K562 (cell line): Measurements from ENCODE around the gene ATF3. TPM values are rescaled to one million over a fixed set of nuclear protein-coding genes. Genes with fewer than 3 reads are reported as not detected.

Source experiments
- ARID3A ChIP-seq: IDR thresholded peaks from 2 replicates; pipeline ENCODE4 v1.6.1; 2012; ENCODE audit warnings: low read depth, low read length, improper control_type of control experiment, borderline replicate concordance
- DIDO1 ChIP-seq: fragments of 450-650 bp; IDR thresholded peaks from 2 replicates; pipeline ENCODE4 v1.6.1; 2016; ENCODE audit warnings: low read depth, missing biosample characterization, missing genetic modification characterization
- ETS2 ChIP-seq: IDR thresholded peaks from 2 replicates; pipeline ENCODE4 v1.6.1; 2016; ENCODE audit warnings: borderline replicate concordance, missing genetic modification characterization, mild to moderate bottlenecking, moderate library complexity, missing compliant biosample characterization; ENCODE audit not compliant: poor library complexity, severe bottlenecking
- FOXM1 ChIP-seq, 2 experiments: fragments of 450-650 bp in 1 of 2; sonication (generic) in 1 of 2; formaldehyde crosslinking in 1 of 2; IDR thresholded peaks; 2 replicates each; pipeline versions ENCODE4 v1.6.1 to v1.9.0; 2017 to 2022; ENCODE audit warnings: low read depth in 2 of 2, mild to moderate bottlenecking in 2 of 2, missing genetic modification reagents in 1 of 2, moderate library complexity in 1 of 2
- KDM5B ChIP-seq: fragments of 200-600 bp; sonication (generic); IDR thresholded peaks from 2 replicates; pipeline ENCODE4 v1.6.1; 2012; ENCODE audit warnings: low read depth, mild to moderate bottlenecking, moderate library complexity, low read length, control low read depth, inconsistent platforms; ENCODE audit not compliant: insufficient replicate concordance
- NR1H2 ChIP-seq: sonication (generic); formaldehyde crosslinking; IDR thresholded peaks from 2 replicates; pipeline ENCODE4 v1.4.0; 2020; ENCODE audit warnings: mild to moderate bottlenecking, missing genetic modification reagents
- PCBP1 ChIP-seq: fragments of 200-400 bp; formaldehyde crosslinking; IDR thresholded peaks from 2 replicates; pipeline ENCODE4 v1.6.1; 2018; ENCODE audit warnings: mild to moderate bottlenecking, low read depth, low read length; ENCODE audit not compliant: poor library complexity, severe bottlenecking
- PKNOX1 ChIP-seq: fragments of 450-650 bp; IDR thresholded peaks from 2 replicates; pipeline ENCODE4 v1.6.1; 2016
- PTTG1 ChIP-seq: fragments of 450-650 bp; IDR thresholded peaks from 2 replicates; pipeline ENCODE4 v1.6.1; 2016; ENCODE audit warnings: low read depth, mild to moderate bottlenecking, missing genetic modification characterization, missing compliant biosample characterization
- PYGO2 ChIP-seq: fragments of 450-650 bp; IDR thresholded peaks from 2 replicates; pipeline ENCODE4 v1.6.1; 2016; ENCODE audit warnings: mild to moderate bottlenecking, missing genetic modification characterization, moderate library complexity, missing compliant biosample characterization
- SMARCC2 ChIP-seq: fragments of 450-650 bp; IDR thresholded peaks from 2 replicates; pipeline ENCODE4 v1.6.1; 2017; ENCODE audit warnings: antibody characterized with exemption, moderate library complexity, mild to moderate bottlenecking, low read depth
- TCF3 ChIP-seq: sonication (generic); formaldehyde crosslinking; IDR thresholded peaks from 2 replicates; pipeline ENCODE4 v1.4.0; 2020; ENCODE audit warnings: mild to moderate bottlenecking, missing genetic modification reagents
- ZNF121 ChIP-seq: sonication (generic); formaldehyde crosslinking; conservative IDR thresholded peaks from 2 replicates; pipeline ENCODE4 v1.8.0; 2022; ENCODE audit warnings: missing genetic modification reagents
- ZNF140 ChIP-seq: fragments of 250-450 bp; sonication (Bioruptor Pico); IDR thresholded peaks from 2 replicates; pipeline ENCODE4 v1.8.0; 2021; ENCODE audit warnings: moderate library complexity, mild to moderate bottlenecking, inconsistent platforms
- ZNF212 ChIP-seq: fragments of 450-650 bp; formaldehyde crosslinking; IDR thresholded peaks from 2 replicates; pipeline ENCODE4 v1.4.0; 2020; ENCODE audit warnings: mild to moderate bottlenecking
- ZNF232 ChIP-seq: sonication (generic); formaldehyde crosslinking; IDR thresholded peaks from 2 replicates; pipeline ENCODE4 v1.8.0; 2022; ENCODE audit warnings: mild to moderate bottlenecking, missing genetic modification reagents
- ZNF239 ChIP-seq: fragments of 250-450 bp; sonication (Bioruptor Pico); IDR thresholded peaks from 2 replicates; pipeline ENCODE4 v1.4.0; 2020; ENCODE audit warnings: mild to moderate bottlenecking
- ZNF584 ChIP-seq: fragments of 200-800 bp; sonication (Bioruptor generic); IDR thresholded peaks from 2 replicates; pipeline ENCODE4 v1.6.1; 2016; ENCODE audit warnings: low read depth, mild to moderate bottlenecking, missing genetic modification characterization, missing compliant biosample characterization
- ZNF668 ChIP-seq: fragments of 250-450 bp; sonication (Bioruptor Pico); IDR thresholded peaks from 2 replicates; pipeline ENCODE4 v1.8.0; 2022; ENCODE audit warnings: mild to moderate bottlenecking, inconsistent platforms
- ZNF766 ChIP-seq: fragments of 200-800 bp; sonication (Bioruptor generic); conservative IDR thresholded peaks from 2 replicates; pipeline ENCODE4 v1.6.1; 2016; ENCODE audit warnings: missing genetic modification characterization, missing compliant biosample characterization
- polyA plus RNA-seq, 8 experiments: library from polyadenylated mRNA; depleted of rRNA in 4 of 8; stranded (reverse) in 5 of 8; unstranded in 3 of 8; fragments of >200 nt; fragmentation: Nextera tagmentation in 2 of 8; fragmentation: Illumina TruSeq in 1 of 8; extraction: Ambion mirVana in 2 of 8; extraction: Trizol in 1 of 8; gene quantifications; 2 replicates each; pipeline versions ENCODE4 v1.2.1 to v1.2.3, GENCODE V29; 2011 to 2014; ENCODE audit warnings: inconsistent platforms in 1 of 8, missing spikeins in 1 of 8
- total RNA-seq, 7 experiments: library from RNA; depleted of rRNA in 6 of 7; stranded (reverse); fragments of >200 nt in 6 of 7; fragmentation: Illumina TruSeq in 2 of 7; extraction: Trizol in 2 of 7; gene quantifications; 2 replicates each; pipeline versions ENCODE4 v1.2.1 to v1.2.3, GENCODE V29; 2011 to 2021; ENCODE audit warnings: low replicate concordance in 1 of 7

Gene ATF3
- total and polyA plus RNA-seq, 9 of the 15 experiments (the other 6 are each of a cell fraction or from before 2014, with no cell fraction given) = 3.5 to 28.2 (median 19.8) TPM

GRCh38 chr1:212665241-212666115, 56.9 kb downstream of the ATF3 start (continued):
- TF ChIP-seq PKNOX1 = no peak
- TF ChIP-seq SMARCC2 = no peak
- TF ChIP-seq ZNF239 (CRISPR knock-in tag) = no peak
- no peak for TF ChIP-seq TCF3 (CRISPR knock-in tag)
- no peak for TF ChIP-seq ZNF668 (CRISPR knock-in tag)
- no peak for TF ChIP-seq PYGO2 (tag)
- TF ChIP-seq ZNF140 (CRISPR knock-in tag) = no peak
- TF ChIP-seq NR1H2 (CRISPR knock-in tag) = no peak
- TF ChIP-seq ZNF584 (CRISPR knock-in tag) = no peak
- TF ChIP-seq ZNF232 (CRISPR knock-in tag) = no peak
- TF ChIP-seq ARID3A = no peak
- TF ChIP-seq PCBP1 = peak; percentile 95
- no peak for TF ChIP-seq ZNF121 (CRISPR knock-in tag)
- TF ChIP-seq DIDO1 = no peak; the same call in 1 of the 2 replicates
- no peak for TF ChIP-seq FOXM1 (IDR thresholded peaks at IDR 0.05; ENCODE audit: low read depth)
- TF ChIP-seq FOXM1 (CRISPR knock-in tag; IDR thresholded peaks at IDR 0.05; ENCODE audit: low read depth) = no peak
- no peak for TF ChIP-seq PTTG1 (tag)
- TF ChIP-seq KDM5B = no peak
- TF ChIP-seq ZNF212 (CRISPR knock-in tag) = no peak
- TF ChIP-seq ETS2 (tag) = no peak
- no peak for TF ChIP-seq ZNF766
